ENCODE data around the gene XIRP1. TPM values are rescaled to one million over a fixed set of nuclear protein-coding genes. Genes with fewer than 3 reads are reported as not detected.

XIRP1 gene
- total and polyA plus RNA-seq, 2 of the 13 experiments (the other 11 are each of a cell fraction or from before 2014, with no cell fraction given), result not detected

GRCh38 chr3:39135170-39135805 lies 57.1 kb downstream of the XIRP1 start:
- peak; percentile 24; the same call in 1 of the 2 replicates for TF ChIP-seq CEBPB (IDR thresholded peaks at IDR 0.05; ENCODE audit: borderline replicate concordance, low read depth, low read length)
- TF ChIP-seq MXD3 (CRISPR knock-in tag; IDR thresholded peaks at IDR 0.05), result no peak
- H3K4me3 ChIP-seq (replicated peaks in 1 of 3; ENCODE audit: insufficient read depth in 1 of 3, low read depth in 2 of 3, low read length in 3 of 3), result no peak overlapping the region
- no peak for DNase-seq (ENCODE audit: low spot score)
- CTCF ChIA-PET (ENCODE audit: low intra/inter-chr PET ratio, low total read pairs), result no interaction called here
- intact Hi-C loops (cut with micrococcal nuclease; ENCODE audit: unreplicated experiment) (no loop called here), in situ Hi-C loops (cut with HindIII; ENCODE audit: extremely low pct_ligation_motif_present, low pct_unique_long_range_greater_than_20kb) (no loop called here)
- H3K27ac ChIP-seq (ENCODE audit: extremely low read length, insufficient read depth, low read length), result no peak overlapping the region
- no peak overlapping the region for H2AFZ ChIP-seq (ENCODE audit: low read length)
- no peaks in the 10 kb centered on the region for H3K4me1 ChIP-seq (ENCODE audit: insufficient read depth, low read length)
- H3K4me2 ChIP-seq (ENCODE audit: low read depth, low read length), result no peak overlapping the region
- 0 out of 5 replicates have a peak, but pooled peaks cover 0 to 1% of the 10 kb centered on the region in 2 experiments for H3K27me3 ChIP-seq (ENCODE audit: control insufficient read depth in 1 of 2, insufficient read depth in 2 of 2, low read length in 2 of 2)
- H3K9ac ChIP-seq (ENCODE audit: insufficient read depth, low read depth, low read length), result no peak overlapping the region
- WGBS (ENCODE audit: low lambda C conversion rate), result 2% methylated on average over 5 of the region's 8 CpGs
- no peaks in the 10 kb centered on the region for H4K20me1 ChIP-seq (ENCODE audit: insufficient read depth, low read length)
- BruUV-seq (replicated peaks), result no TSS peak
- H3K79me2 ChIP-seq (ENCODE audit: insufficient read depth, low read length), result no peaks in the 10 kb centered on the region
- no peaks in the 10 kb centered on the region for H3K36me3 ChIP-seq (replicated peaks in 1 of 2; ENCODE audit: control insufficient read depth in 1 of 2, insufficient read depth in 2 of 2, low read length in 2 of 2)
- POLR2A ChIA-PET, result no interaction called here
- no peak for ATAC-seq
- H3K9me3 ChIP-seq (ENCODE audit: low read length), result no peaks in the 10 kb centered on the region
- no peak for FAIRE-seq

DNA sequence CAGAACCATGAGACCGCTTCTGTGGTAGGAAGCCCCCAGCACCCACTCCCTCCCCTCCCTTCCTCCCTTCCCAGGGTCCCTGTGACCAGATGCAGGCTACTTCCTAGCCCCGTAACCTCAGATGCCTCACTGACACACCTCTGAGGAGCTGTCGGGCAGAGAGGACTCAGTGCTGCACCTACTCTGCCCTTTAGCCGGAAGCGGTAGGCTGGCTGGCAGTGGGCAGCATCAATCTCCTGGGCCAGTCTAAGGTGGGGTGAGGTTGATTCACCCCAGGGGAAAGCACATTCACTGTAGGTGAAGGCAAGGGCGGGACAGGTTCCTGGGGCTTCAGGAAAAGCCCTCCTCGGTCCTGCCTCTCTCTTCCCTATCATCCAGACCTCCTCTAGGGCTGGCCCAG lies 58.1 kb downstream of the XIRP1 start:
- Histone ChIP-seq H3K27me3 (ENCODE audit: control insufficient read depth in 1 of 2, insufficient read depth in 2 of 2, low read length in 2 of 2) (0 out of 5 replicates have a peak, but pooled peaks cover 0 to 1% of the 10 kb centered on the region in 2 experiments), H3K79me2 (ENCODE audit: insufficient read depth, low read length) (no peaks in the 10 kb centered on the region), H3K4me3 (replicated peaks in 1 of 3; ENCODE audit: insufficient read depth in 1 of 3, low read depth in 2 of 3, low read length in 3 of 3) (no peak overlapping the region), H3K4me2 (ENCODE audit: low read depth, low read length) (no peak overlapping the region), H3K27ac (ENCODE audit: extremely low read length, insufficient read depth, low read length) (no peak overlapping the region), H4K20me1 (ENCODE audit: insufficient read depth, low read length) (no peaks in the 10 kb centered on the region; the same call in 1 of the 2 replicates), H2AFZ (ENCODE audit: low read length) (no peak overlapping the region), H3K9me3 (ENCODE audit: low read length) (no peaks in the 10 kb centered on the region), H3K36me3 (replicated peaks in 1 of 2; ENCODE audit: control insufficient read depth in 1 of 2, insufficient read depth in 2 of 2, low read length in 2 of 2) (no peaks in the 10 kb centered on the region), H3K4me1 (ENCODE audit: insufficient read depth, low read length) (no peaks in the 10 kb centered on the region), H3K9ac (ENCODE audit: insufficient read depth, low read depth, low read length) (no peak overlapping the region)
- ChIA-PET CTCF (ENCODE audit: low intra/inter-chr PET ratio, low total read pairs) (no interaction called here), POLR2A (no interaction called here)
- BruUV-seq (replicated peaks), result no TSS peak
- in situ Hi-C loops (cut with HindIII; ENCODE audit: extremely low pct_ligation_motif_present, low pct_unique_long_range_greater_than_20kb), result no loop called here
- FAIRE-seq (no peak), ATAC-seq (no peak), DNase-seq (ENCODE audit: low spot score) (no peak)
- intact Hi-C loops (cut with micrococcal nuclease; ENCODE audit: unreplicated experiment), result no loop called here
- 37% methylated on average over 3 of the region's 7 CpGs for WGBS (ENCODE audit: low lambda C conversion rate)
- TF ChIP-seq ZC3H4 (CRISPR knock-in tag; IDR thresholded peaks at IDR 0.05; ENCODE audit: borderline replicate concordance), result no peak
- TF ChIP-seq POLR2AphosphoS2 (IDR thresholded peaks at IDR 0.05; ENCODE audit: low read depth, low read length), result no peak
- no peak for TF ChIP-seq SRF (IDR thresholded peaks at IDR 0.05; ENCODE audit: low read depth, low read length)
- no peak for TF ChIP-seq ZNF766 (CRISPR knock-in tag; IDR thresholded peaks at IDR 0.05; ENCODE audit: borderline replicate concordance)
- TF ChIP-seq ATF6 (CRISPR knock-in tag; conservative IDR thresholded peaks at IDR 0.05), result no peak
- no peak for TF ChIP-seq RBM39 (IDR thresholded peaks at IDR 0.05; ENCODE audit: low read depth, low read length, poor library complexity, severe bottlenecking)
- no peak for TF ChIP-seq ATF4 (CRISPR knock-in tag; IDR thresholded peaks at IDR 0.05)
- TF ChIP-seq PAX8 (CRISPR knock-in tag; IDR thresholded peaks at IDR 0.05; ENCODE audit: borderline replicate concordance), result no peak
- TF ChIP-seq HNRNPH1 (optimal IDR thresholded peaks at IDR 0.05; ENCODE audit: low read depth, low read length), result no peak
- TF ChIP-seq GATAD1 (CRISPR knock-in tag; IDR thresholded peaks at IDR 0.05), result no peak
- no peak for TF ChIP-seq ZBTB42 (CRISPR knock-in tag; IDR thresholded peaks at IDR 0.05)
- TF ChIP-seq CEBPB (IDR thresholded peaks at IDR 0.05; ENCODE audit: borderline replicate concordance, low read depth, low read length), result no peak
- TF ChIP-seq ZNF264 (CRISPR knock-in tag; IDR thresholded peaks at IDR 0.05), result no peak
